Osteoblast (primary cell): Measurements from ENCODE around the gene DNAJB13. TPM values are rescaled to one million over a fixed set of nuclear protein-coding genes. Genes with fewer than 3 reads are reported as not detected.
A peak's percentile ranks its signal among the peaks of the same experiment; 100 is the strongest.
"Not testable (repeated sequence)": the region's sequence is repeated elsewhere in the genome, so short reads cannot be mapped to it uniquely, and the experiment has no call there.

ENCODE experiments used
- DNase-seq: peaks from one replicate; pipeline ENCODE4 v3.0.0; 2011; ENCODE audit warnings: low spot score, mixed read lengths; ENCODE audit not compliant: insufficient read length; ENCODE audit errors: missing footprints
- H2AFZ ChIP-seq: 2 replicates; pipeline ENCODE4 v1.6.0; 2011; ENCODE audit warnings: mild to moderate bottlenecking, low read length
- H3K27ac ChIP-seq: 2 replicates; pipeline ENCODE4 v1.5.1; 2011; ENCODE audit warnings: mild to moderate bottlenecking, low read depth, low read length, moderate library complexity
- H3K27me3 ChIP-seq: 2 replicates; pipeline ENCODE4 v1.6.0; 2012; ENCODE audit warnings: mild to moderate bottlenecking, control low read depth, inconsistent platforms, low read length, moderate library complexity; ENCODE audit not compliant: insufficient read depth
- H3K36me3 ChIP-seq: 2 replicates; pipeline ENCODE4 v1.5.1; 2011; ENCODE audit warnings: mild to moderate bottlenecking, low read length, control low read depth, moderate library complexity; ENCODE audit not compliant: insufficient read depth
- H3K4me1 ChIP-seq: 2 replicates; pipeline ENCODE4 v1.5.1; 2011; ENCODE audit warnings: mild to moderate bottlenecking, low read length, control low read depth, moderate library complexity; ENCODE audit not compliant: insufficient read depth
- H3K4me2 ChIP-seq: 2 replicates; pipeline ENCODE4 v1.6.0; 2011; ENCODE audit warnings: mild to moderate bottlenecking, low read length; ENCODE audit not compliant: insufficient read depth
- H3K4me3 ChIP-seq: fragments of 200-600 bp; sonication (generic); 3 replicates; pipeline ENCODE4 v1.5.1; 2012; ENCODE audit warnings: mild to moderate bottlenecking, low read length, inconsistent platforms; ENCODE audit not compliant: insufficient read depth
- H3K79me2 ChIP-seq: 2 replicates; pipeline ENCODE4 v1.6.0; 2012; ENCODE audit warnings: mild to moderate bottlenecking, low read length, control low read depth, inconsistent platforms; ENCODE audit not compliant: insufficient read depth
- H3K9me3 ChIP-seq: 2 replicates; pipeline ENCODE4 v1.5.1; 2011; ENCODE audit warnings: low read depth, low read length, control low read depth
- H4K20me1 ChIP-seq: 2 replicates; pipeline ENCODE4 v1.6.0; 2012; ENCODE audit warnings: mild to moderate bottlenecking, low read length, control low read depth; ENCODE audit not compliant: insufficient read depth
- CTCF ChIP-seq: IDR thresholded peaks from 2 replicates; pipeline ENCODE4 v1.5.1; 2011; ENCODE audit warnings: mild to moderate bottlenecking, low read depth, low read length, moderate library complexity; ENCODE audit errors: extremely low read depth
- total RNA-seq: library from RNA; depleted of rRNA; stranded (reverse); fragments of >200 nt; gene quantifications from 2 replicates; pipeline ENCODE4 v1.2.3, GENCODE V29; 2012

Gene DNAJB13
- total RNA-seq, 1 donor, result not detected

- no peaks in the 10 kb centered on the region for H3K9me3 ChIP-seq
- no peaks in the 10 kb centered on the region for H3K79me2 ChIP-seq
- no peaks in the 10 kb centered on the region for H3K4me1 ChIP-seq
- peaks cover 17% of the 10 kb centered on the region for H3K36me3 ChIP-seq
- no peaks in the 10 kb centered on the region for H4K20me1 ChIP-seq
- H2AFZ ChIP-seq, result no peak overlapping the region
- no peak for DNase-seq
- no peak overlapping the region for H3K4me2 ChIP-seq
- H3K27me3 ChIP-seq, result no peaks in the 10 kb centered on the region
- H3K4me3 ChIP-seq, result no peak overlapping the region
- H3K27ac ChIP-seq, result no peak overlapping the region
- TF ChIP-seq CTCF, result no peak
These were observed 21.4 kb upstream of the DNAJB13 start for GRCh38 chr11:73929388-73929787.

GRCh38 chr11:73931039-73931645, 19.7 kb upstream of the DNAJB13 start:
- peak; percentile 66 for TF ChIP-seq CTCF
- Histone ChIP-seq H2AFZ (peak overlapping the region; percentile 30), H3K36me3 (peaks cover 15% of the 10 kb centered on the region)

GRCh38 chr11:73931951-73932350, 18.9 kb upstream of the DNAJB13 start:
- no peaks in the 10 kb centered on the region for H4K20me1 ChIP-seq
- no peak overlapping the region for H3K4me2 ChIP-seq
- no peak for TF ChIP-seq CTCF
- no peaks in the 10 kb centered on the region for H3K79me2 ChIP-seq
- no peak overlapping the region for H3K27ac ChIP-seq
- peaks cover 15% of the 10 kb centered on the region for H3K36me3 ChIP-seq
- no peak overlapping the region for H2AFZ ChIP-seq
- no peaks in the 10 kb centered on the region for H3K4me1 ChIP-seq
- no peak for DNase-seq
- no peaks in the 10 kb centered on the region for H3K27me3 ChIP-seq
- no peak overlapping the region for H3K4me3 ChIP-seq
- no peaks in the 10 kb centered on the region for H3K9me3 ChIP-seq

More at GRCh38 chr11:73931039-73931645, 19.7 kb upstream of the DNAJB13 start:
- H3K27ac ChIP-seq, result no peak overlapping the region
- peak; percentile 92 for DNase-seq
- no peaks in the 10 kb centered on the region for H3K9me3 ChIP-seq
- H3K27me3 ChIP-seq, result no peaks in the 10 kb centered on the region
- no peak overlapping the region for H3K4me3 ChIP-seq
- H3K4me2 ChIP-seq, result no peak overlapping the region
- H4K20me1 ChIP-seq, result no peaks in the 10 kb centered on the region
- H3K79me2 ChIP-seq, result no peaks in the 10 kb centered on the region
- H3K4me1 ChIP-seq, result no peaks in the 10 kb centered on the region

GRCh38 chr11:73932781-73933180, 18.0 kb upstream of the DNAJB13 start:
- no peak for TF ChIP-seq CTCF
- no peak for DNase-seq
- Histone ChIP-seq H2AFZ (no peak overlapping the region), H3K79me2 (no peaks in the 10 kb centered on the region), H3K27me3 (no peaks in the 10 kb centered on the region), H3K9me3 (no peaks in the 10 kb centered on the region), H3K4me1 (no peaks in the 10 kb centered on the region), H3K27ac (no peak overlapping the region), H3K4me2 (no peak overlapping the region), H4K20me1 (no peaks in the 10 kb centered on the region), H3K4me3 (no peak overlapping the region), H3K36me3 (peaks cover 7% of the 10 kb centered on the region)

GRCh38 chr11:73936047-73936446, 14.8 kb upstream of the DNAJB13 start:
- H3K36me3 ChIP-seq, H3K27me3 ChIP-seq, H3K79me2 ChIP-seq, H3K4me3 ChIP-seq, DNase-seq, H4K20me1 ChIP-seq, H3K27ac ChIP-seq, H3K4me2 ChIP-seq, H3K9me3 ChIP-seq, H3K4me1 ChIP-seq, H2AFZ ChIP-seq: not testable (repeated sequence)
